Mesenchymal stem cell (in vitro differentiated cells and primary cell): Measurements from ENCODE around the gene KHK.
A peak's percentile ranks its signal among the peaks of the same experiment; 100 is the strongest.

ENCODE experiments used
- DNase-seq: peaks from one replicate; pipeline ENCODE4 v3.0.0-alpha.2; 2013
- H2AFZ ChIP-seq: one replicate; pipeline ENCODE4 v1.6.1; 2013; ENCODE audit warnings: low read depth, mild to moderate bottlenecking, control low read depth, inconsistent platforms, low read length, moderate library complexity
- H2AK5ac ChIP-seq: 2 replicates; pipeline ENCODE4 v1.6.1; 2013; ENCODE audit warnings: low read length, moderate library complexity, mild to moderate bottlenecking, inconsistent platforms; ENCODE audit not compliant: severe bottlenecking
- H2BK120ac ChIP-seq: one replicate; pipeline ENCODE4 v1.6.1; 2013; ENCODE audit warnings: low read depth, mild to moderate bottlenecking, inconsistent platforms, low read length, moderate library complexity
- H2BK12ac ChIP-seq, 2 experiments: one replicate each; pipeline ENCODE4 v1.6.1; 2013; ENCODE audit warnings: inconsistent platforms in 2 of 2, low read length in 2 of 2, mild to moderate bottlenecking in 2 of 2, moderate library complexity in 2 of 2, control low read depth in 1 of 2
- H2BK15ac ChIP-seq: one replicate; pipeline ENCODE4 v1.6.1; 2013; ENCODE audit warnings: mild to moderate bottlenecking, low read depth, inconsistent platforms; ENCODE audit not compliant: poor library complexity, severe bottlenecking
- H2BK5ac ChIP-seq: 2 replicates; pipeline ENCODE4 v1.6.1; 2013; ENCODE audit warnings: low read depth, mild to moderate bottlenecking, low read length, control low read depth, inconsistent platforms; ENCODE audit not compliant: poor library complexity, severe bottlenecking
- H3K14ac ChIP-seq, 2 experiments: one replicate each; pipeline ENCODE4 v1.6.1; 2013; ENCODE audit warnings: inconsistent platforms in 2 of 2, low read length in 2 of 2, control low read depth in 1 of 2, mild to moderate bottlenecking in 1 of 2, moderate library complexity in 1 of 2
- H3K18ac ChIP-seq, 2 experiments: one replicate each; pipeline ENCODE4 v1.6.1; 2013; ENCODE audit warnings: inconsistent platforms in 2 of 2, low read length in 2 of 2, control low read depth in 1 of 2, low read depth in 1 of 2, mild to moderate bottlenecking in 1 of 2
- H3K23ac ChIP-seq, 2 experiments: one replicate each; pipeline ENCODE4 v1.6.1; 2013; ENCODE audit warnings: inconsistent platforms in 2 of 2, low read length in 2 of 2, mild to moderate bottlenecking in 2 of 2, moderate library complexity in 2 of 2, control low read depth in 1 of 2
- H3K27ac ChIP-seq: 2 replicates; pipeline ENCODE4 v1.5.1; 2013; ENCODE audit warnings: mild to moderate bottlenecking, moderate library complexity, low read length, control low read depth, inconsistent platforms; ENCODE audit not compliant: poor library complexity, severe bottlenecking
- H3K27me3 ChIP-seq, 2 experiments: 2 replicates each; pipeline versions ENCODE4 v1.6.1 to v1.7.0; 2013; ENCODE audit warnings: low read length in 2 of 2, mild to moderate bottlenecking in 2 of 2, moderate library complexity in 2 of 2, control low read depth in 1 of 2, inconsistent platforms in 1 of 2; ENCODE audit not compliant: control insufficient read depth in 1 of 2, insufficient read depth in 1 of 2
- H3K36me3 ChIP-seq, 2 experiments: 2 replicates each; pipeline versions ENCODE4 v1.6.1 to v1.7.0; 2013; ENCODE audit warnings: low read length in 2 of 2, control low read depth in 1 of 2, inconsistent platforms in 1 of 2, low read depth in 1 of 2, mild to moderate bottlenecking in 1 of 2; ENCODE audit not compliant: insufficient read depth in 2 of 2, control insufficient read depth in 1 of 2
- H3K4ac ChIP-seq, 2 experiments: one replicate each; pipeline ENCODE4 v1.6.1; 2013; ENCODE audit warnings: inconsistent platforms in 2 of 2, low read length in 2 of 2, mild to moderate bottlenecking in 2 of 2, moderate library complexity in 2 of 2, control low read depth in 1 of 2, low read depth in 1 of 2
- H3K4me1 ChIP-seq: 2 replicates; pipeline ENCODE4 v1.6.1; 2013; ENCODE audit warnings: low read depth, low read length, control low read depth; ENCODE audit not compliant: control insufficient read depth, insufficient read depth
- H3K4me2 ChIP-seq: 2 replicates; pipeline ENCODE4 v1.6.1; 2013; ENCODE audit warnings: low read length, mild to moderate bottlenecking, inconsistent platforms; ENCODE audit not compliant: poor library complexity, severe bottlenecking
- H3K4me3 ChIP-seq, 2 experiments: 2 replicates each; pipeline versions ENCODE4 v1.5.1 to v1.7.0; 2013; ENCODE audit warnings: low read length in 2 of 2, mild to moderate bottlenecking in 2 of 2, control low read depth in 1 of 2, low read depth in 1 of 2; ENCODE audit not compliant: insufficient read depth in 1 of 2
- H3K79me1 ChIP-seq: replicated peaks from 2 replicates; pipeline ENCODE4 v1.6.1; 2013; ENCODE audit warnings: mild to moderate bottlenecking, control low read depth, low read length, inconsistent platforms; ENCODE audit not compliant: poor library complexity, severe bottlenecking
- H3K9ac ChIP-seq: 2 replicates; pipeline ENCODE4 v1.7.0; 2013; ENCODE audit warnings: mild to moderate bottlenecking, low read length, moderate library complexity
- H3K9me3 ChIP-seq: 2 replicates; pipeline ENCODE4 v1.7.0; 2013; ENCODE audit warnings: mild to moderate bottlenecking, low read length; ENCODE audit not compliant: control insufficient read depth
- H4K8ac ChIP-seq: one replicate; pipeline ENCODE4 v1.6.1; 2013; ENCODE audit warnings: inconsistent platforms, mild to moderate bottlenecking, low read length, moderate library complexity
- H4K91ac ChIP-seq: one replicate; pipeline ENCODE4 v1.6.1; 2013; ENCODE audit warnings: mild to moderate bottlenecking, low read length, inconsistent platforms
- WGBS: methylation state at CpG from one replicate; pipeline ENCODE4 v1.1.7; 2013; ENCODE audit warnings: mixed read lengths; 5-methylcytosine and 5-hydroxymethylcytosine counted together

The KHK gene

DNA sequence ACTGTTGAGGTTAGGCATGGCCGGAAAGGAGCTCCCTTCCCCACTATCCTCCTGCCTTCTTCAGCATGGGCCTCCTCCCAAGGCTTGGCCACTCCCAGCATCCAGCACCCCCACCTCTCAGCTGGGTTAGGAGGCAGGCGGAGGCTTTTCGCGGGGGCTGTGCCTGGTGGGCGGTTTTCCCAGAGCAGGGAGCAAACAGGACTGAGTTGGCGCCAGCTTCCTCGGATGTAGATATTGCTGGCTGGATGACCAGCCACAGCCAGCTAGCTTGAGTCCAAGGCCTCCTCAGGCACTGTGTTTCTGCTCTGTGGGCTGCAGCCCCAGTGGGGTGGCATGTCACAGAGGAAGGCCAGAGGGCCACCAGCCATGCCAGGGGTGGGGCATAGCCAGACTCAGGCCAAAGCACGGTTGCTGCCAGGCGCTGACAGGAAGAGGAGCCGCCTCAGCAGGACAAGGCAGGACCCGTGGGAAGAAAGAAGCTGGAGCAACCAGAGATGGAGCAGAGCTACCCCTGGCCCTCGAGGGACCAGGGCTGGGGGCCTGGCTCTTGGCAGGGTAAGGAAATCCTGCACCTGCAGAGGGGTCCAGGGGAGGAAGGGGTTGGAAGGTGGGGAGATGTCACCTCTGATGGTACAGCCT lies 62.3 kb downstream of the KHK start, which contains the start of gene TCF23:
TSS of gene TCF23 (plus strand) at position 204 of the 639 bp plus-strand sequence. CDS start at position 334, 130 bp downstream.
- H2BK5ac ChIP-seq = peak within 1 kb of the TSS; percentile 25
- H3K9ac ChIP-seq = no peak within 1 kb of the TSS
- no peak within 1 kb of the TSS for H3K18ac ChIP-seq
- no peak within 1 kb of the TSS for H2BK12ac ChIP-seq
- H2AFZ ChIP-seq = no peak within 1 kb of the TSS
- H4K8ac ChIP-seq = no peak within 1 kb of the TSS
- H2BK120ac ChIP-seq = no peak within 1 kb of the TSS
- no peak within 1 kb of the TSS for H2BK15ac ChIP-seq
- H3K36me3 ChIP-seq = no peaks in the 10 kb centered on the region
- no peaks in the 10 kb centered on the region for H3K9me3 ChIP-seq
- H4K91ac ChIP-seq = no peak within 1 kb of the TSS
- H3K4ac ChIP-seq = no peak within 1 kb of the TSS
- 85% methylated on average over 12 of the region's 12 CpGs for WGBS
- no peak for DNase-seq
- peaks cover 23 to 26% of the 10 kb centered on the region in 2 experiments for H3K27me3 ChIP-seq
- H3K4me1 ChIP-seq = peaks cover 2% of the 10 kb centered on the region
- no peak within 1 kb of the TSS for H3K27ac ChIP-seq
- H3K79me1 ChIP-seq = no peaks in the 10 kb centered on the region
- no peak within 1 kb of the TSS for H3K23ac ChIP-seq
- no peak within 1 kb of the TSS for H3K4me2 ChIP-seq
- no peak within 1 kb of the TSS for H2AK5ac ChIP-seq
- H3K14ac ChIP-seq = peak within 1 kb of the TSS in 1 of 2 experiments; percentile 79
- H3K4me3 ChIP-seq = no peak within 1 kb of the TSS

DNA sequence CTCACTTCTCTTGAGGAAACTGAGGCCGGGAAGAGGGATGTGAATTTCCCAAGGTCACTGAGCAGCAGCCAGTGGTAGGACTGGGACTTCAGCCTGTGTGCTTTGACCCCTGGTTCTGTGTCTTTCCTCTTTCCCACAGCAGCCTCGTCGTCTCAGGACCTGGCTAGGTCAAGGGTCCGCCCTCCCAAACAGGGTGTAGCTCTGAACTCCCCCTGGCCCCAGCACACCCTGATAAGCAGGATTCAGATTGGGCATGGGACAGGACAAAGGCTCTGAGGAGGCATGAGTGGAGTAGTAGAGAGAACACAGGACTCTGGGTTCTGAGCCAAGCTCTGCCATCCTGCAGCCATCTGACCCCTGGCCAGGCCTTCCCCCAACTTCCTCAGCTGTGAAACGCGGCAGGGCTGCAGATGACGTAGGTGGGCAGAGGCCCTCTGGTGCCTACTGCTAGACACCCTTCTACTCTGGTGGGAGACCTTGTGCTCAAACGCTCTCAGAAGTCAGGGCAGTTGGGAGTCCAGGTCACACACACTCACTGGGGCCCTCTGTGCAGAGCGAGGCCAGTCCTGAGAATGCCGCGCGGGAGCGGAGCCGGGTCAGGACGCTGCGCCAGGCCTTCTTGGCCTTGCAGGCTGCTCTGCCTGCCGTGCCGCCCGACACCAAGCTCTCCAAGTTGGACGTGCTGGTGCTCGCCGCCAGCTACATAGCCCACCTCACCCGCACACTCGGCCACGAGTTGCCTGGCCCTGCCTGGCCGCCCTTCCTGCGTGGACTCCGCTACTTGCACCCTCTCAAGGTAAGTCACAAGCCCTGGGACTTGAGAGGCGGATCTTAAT lies 63.2 kb downstream of the KHK start:
- no peak overlapping the region for H3K23ac ChIP-seq
- H3K27me3 ChIP-seq = peaks cover 22 to 26% of the 10 kb centered on the region in 2 experiments
- H2BK120ac ChIP-seq = no peak overlapping the region
- H3K14ac ChIP-seq = no peak overlapping the region
- no peaks in the 10 kb centered on the region for H3K79me1 ChIP-seq
- no peak overlapping the region for H3K4me2 ChIP-seq
- H3K9me3 ChIP-seq = no peaks in the 10 kb centered on the region
- H3K27ac ChIP-seq = no peak overlapping the region
- H2BK5ac ChIP-seq = peak overlapping the region; percentile 25
- 90% methylated on average over 28 of the region's 29 CpGs for WGBS
- no peak overlapping the region for H3K4ac ChIP-seq
- no peaks in the 10 kb centered on the region for H3K36me3 ChIP-seq
- H2BK12ac ChIP-seq = no peak overlapping the region
- no peak overlapping the region for H2AK5ac ChIP-seq
- no peak overlapping the region for H3K4me3 ChIP-seq
- H3K18ac ChIP-seq = no peak overlapping the region
- H2AFZ ChIP-seq = no peak overlapping the region
- H4K8ac ChIP-seq = no peak overlapping the region
- H4K91ac ChIP-seq = no peak overlapping the region
- no peak overlapping the region for H2BK15ac ChIP-seq
- DNase-seq = no peak
- H3K9ac ChIP-seq = no peak overlapping the region
- peaks cover 2% of the 10 kb centered on the region for H3K4me1 ChIP-seq
